ENCODE results near the gene PTPRK. TPM values are rescaled to one million over a fixed set of nuclear protein-coding genes. Genes with fewer than 3 reads are reported as not detected.

Gene PTPRK
- total and polyA plus RNA-seq, 9 of the 15 experiments (the other 6 are each of a cell fraction or from before 2014, with no cell fraction given), result 0.04 to 0.51 TPM; not detected in 7

- Histone ChIP-seq H4K20me1 (replicated peaks; ENCODE audit: control insufficient read depth, insufficient read depth, low read length) (no peaks in the 10 kb centered on the region), H3K79me2 (ENCODE audit: control insufficient read depth, insufficient read depth, low read length) (no peaks in the 10 kb centered on the region), H3K27me3 (ENCODE audit: control insufficient read depth in 2 of 2, insufficient read depth in 2 of 2, low read length in 2 of 2) (no peaks in the 10 kb centered on the region), H3K4me3 (no peak overlapping the region), H3K4me2 (ENCODE audit: insufficient read depth, low read length) (no peak overlapping the region), H3K36me3 (ENCODE audit: control insufficient read depth, insufficient read depth, low read length) (no peaks in the 10 kb centered on the region), H3K9me3 (replicated peaks; ENCODE audit: control insufficient read depth, insufficient read depth, low read depth, low read length) (no peaks in the 10 kb centered on the region; the same call in none of the 2 replicates), H3K9me1 (ENCODE audit: control insufficient read depth, insufficient read depth, low read length) (no peaks in the 10 kb centered on the region), H3K4me1 (replicated peaks in 1 of 2; ENCODE audit: control insufficient read depth in 2 of 2, insufficient read depth in 2 of 2, low read length in 2 of 2) (no peaks in the 10 kb centered on the region), H3K9ac (ENCODE audit: insufficient read depth in 1 of 2, low read depth in 2 of 2, low read length in 2 of 2) (no peak overlapping the region), H3K27ac (ENCODE audit: extremely low read depth, low read depth, low read length) (no peak overlapping the region), H2AFZ (ENCODE audit: low read depth, low read length) (no peak overlapping the region)
- intact Hi-C loops (cut with micrococcal nuclease), result no loop called here
- no peak for FAIRE-seq
- ChIA-PET POLR2A (no interaction called here), CTCF (ENCODE audit: low intra/inter-chr PET ratio) (interaction anchor here (0.7 kb wide), 1 partner anchor 436 kb away, joined by 3 read pairs; no protein-coding TSS in a partner anchor)
- in situ Hi-C loops (cut with MboI), result no loop called here
- TF ChIP-seq POLR2A (conservative IDR thresholded peaks at IDR 0.05) (no peak), ZNF347 (CRISPR knock-in tag; IDR thresholded peaks at IDR 0.05; ENCODE audit: low read depth) (no peak), ASH1L (IDR thresholded peaks at IDR 0.05; ENCODE audit: borderline replicate concordance, low read depth, partially characterized antibody) (no peak), RBFOX2 (IDR thresholded peaks at IDR 0.05; ENCODE audit: low read depth, low read length) (no peak), ZNF699 (CRISPR knock-in tag; IDR thresholded peaks at IDR 0.05; ENCODE audit: insufficient replicate concordance) (no peak), DPF2 (IDR thresholded peaks at IDR 0.05) (no peak), LARP7 (IDR thresholded peaks at IDR 0.05) (no peak)
- no peak for ATAC-seq
- DNase-seq (ENCODE audit: extremely low read depth in 1 of 4, low spot score in 3 of 4), result no peak
- no TSS peak for BruUV-seq (replicated peaks)
- 2% methylated on average over 2 of the region's 2 CpGs for WGBS (ENCODE audit: insufficient coverage, low coverage, missing lambda C conversion rate)
Observed at GRCh38 chr6:128018821-128019220, 501.6 kb downstream of the PTPRK start.

- Histone ChIP-seq H3K79me2 (ENCODE audit: control insufficient read depth, insufficient read depth, low read length) (no peaks in the 10 kb centered on the region), H2AFZ (ENCODE audit: low read depth, low read length) (no peak overlapping the region), H3K36me3 (ENCODE audit: control insufficient read depth, insufficient read depth, low read length) (no peaks in the 10 kb centered on the region), H3K9me3 (replicated peaks; ENCODE audit: control insufficient read depth, insufficient read depth, low read depth, low read length) (no peaks in the 10 kb centered on the region; the same call in none of the 2 replicates), H3K9me1 (ENCODE audit: control insufficient read depth, insufficient read depth, low read length) (no peaks in the 10 kb centered on the region), H3K27me3 (ENCODE audit: control insufficient read depth in 2 of 2, insufficient read depth in 2 of 2, low read length in 2 of 2) (no peaks in the 10 kb centered on the region), H3K27ac (ENCODE audit: extremely low read depth, low read depth, low read length) (no peak overlapping the region), H3K4me3 (no peak overlapping the region), H3K4me2 (ENCODE audit: insufficient read depth, low read length) (no peak overlapping the region), H3K9ac (ENCODE audit: insufficient read depth in 1 of 2, low read depth in 2 of 2, low read length in 2 of 2) (no peak overlapping the region), H3K4me1 (replicated peaks in 1 of 2; ENCODE audit: control insufficient read depth in 2 of 2, insufficient read depth in 2 of 2, low read length in 2 of 2) (no peaks in the 10 kb centered on the region), H4K20me1 (replicated peaks; ENCODE audit: control insufficient read depth, insufficient read depth, low read length) (no peaks in the 10 kb centered on the region)
- FAIRE-seq (no peak), DNase-seq (ENCODE audit: extremely low read depth in 1 of 4, low spot score in 3 of 4) (no peak), ATAC-seq (no peak)
- POLR2A ChIA-PET, result no interaction called here
- intact Hi-C loops (cut with micrococcal nuclease) (no loop called here), in situ Hi-C loops (cut with MboI) (no loop called here)
- TF ChIP-seq ZNF133 (CRISPR knock-in tag; IDR thresholded peaks at IDR 0.05) (no peak), NCOA2 (IDR thresholded peaks at IDR 0.05; ENCODE audit: partially characterized antibody in 2 of 2) (no peak), FOSL1 (tag; conservative IDR thresholded peaks at IDR 0.05) (no peak), ZNF431 (CRISPR knock-in tag; IDR thresholded peaks at IDR 0.05) (no peak), ZBTB17 (CRISPR knock-in tag; IDR thresholded peaks at IDR 0.05) (no peak), RBM34 (IDR thresholded peaks at IDR 0.05; ENCODE audit: borderline replicate concordance, insufficient read depth, low read length) (no peak), NUFIP1 (IDR thresholded peaks at IDR 0.05; ENCODE audit: partially characterized antibody) (no peak), TRIM24 (IDR thresholded peaks at IDR 0.05) (no peak), PYGO2 (tag; IDR thresholded peaks at IDR 0.05) (no peak), PKNOX1 (IDR thresholded peaks at IDR 0.05) (no peak)
- no TSS peak for BruUV-seq (replicated peaks)
- CTCF ChIA-PET (ENCODE audit: low intra/inter-chr PET ratio), result no interaction called here
Observed at GRCh38 chr6:128017288-128017687, 503.1 kb downstream of the PTPRK start.

Data from K562 (cell line).